H1 (cell line): Measurements from ENCODE around the gene ASF1B. TPM values are rescaled to one million over a fixed set of nuclear protein-coding genes. Genes with fewer than 3 reads are reported as not detected.

ENCODE experiments used
- ATF2 ChIP-seq: IDR thresholded peaks from 2 replicates; pipeline ENCODE4 v1.6.1; 2012; ENCODE audit warnings: low read length, inconsistent platforms
- CHD7 ChIP-seq: fragments of 300-600 bp; sonication (generic); IDR thresholded peaks from 2 replicates; pipeline ENCODE4 v1.7.1; 2012; ENCODE audit warnings: low read length, moderate library complexity, mild to moderate bottlenecking, inconsistent platforms; ENCODE audit not compliant: insufficient replicate concordance
- E2F6 ChIP-seq: IDR thresholded peaks from 2 replicates; pipeline ENCODE4 v1.6.1; 2012; ENCODE audit warnings: inconsistent platforms
- EGR1 ChIP-seq: IDR thresholded peaks from 2 replicates; pipeline ENCODE4 v1.6.1; 2011; ENCODE audit warnings: low read depth, low read length, borderline replicate concordance
- JUN ChIP-seq: IDR thresholded peaks from 2 replicates; pipeline ENCODE4 v1.6.1; 2011; ENCODE audit warnings: low read depth, mild to moderate bottlenecking, improper control_type of control experiment, low read length
- KDM5A ChIP-seq: fragments of 200-600 bp; IDR thresholded peaks from 2 replicates; pipeline ENCODE4 v1.7.1; 2012; ENCODE audit warnings: mild to moderate bottlenecking, low read length, inconsistent platforms, mixed read lengths
- NANOG ChIP-seq: IDR thresholded peaks from 2 replicates; pipeline ENCODE4 v1.6.1; 2011; ENCODE audit warnings: low read length, low read depth, mild to moderate bottlenecking, inconsistent platforms; ENCODE audit not compliant: insufficient read depth, poor library complexity, severe bottlenecking
- SAP30 ChIP-seq: fragments of 300-600 bp; sonication (generic); IDR thresholded peaks from 2 replicates; pipeline ENCODE4 v1.7.1; 2012; ENCODE audit warnings: low read length, moderate library complexity, mild to moderate bottlenecking, inconsistent platforms; ENCODE audit not compliant: insufficient read depth, insufficient replicate concordance
- TAF7 ChIP-seq: optimal IDR thresholded peaks from 2 replicates; pipeline ENCODE3; 2011; ENCODE audit warnings: low read depth, mild to moderate bottlenecking, inconsistent platforms, low read length, moderate library complexity, borderline replicate concordance
- polyA plus RNA-seq, 7 experiments: library from polyadenylated mRNA; depleted of rRNA in 3 of 7; stranded (reverse) in 5 of 7; unstranded in 2 of 7; fragments of >200 nt in 5 of 7; fragments of 200-250 nt in 2 of 7; gene quantifications; 1 replicate in 5 of 7; 2 replicates in 1 of 7; 4 replicates in 1 of 7; pipeline versions ENCODE4 v1.2.1 to v1.2.3, GENCODE V29; 2011 to 2013; ENCODE audit warnings: missing spikeins in 2 of 7, mixed read lengths in 2 of 7
- total RNA-seq: library from RNA; stranded (reverse); fragmentation: NEBNext Ultra II Directional; extraction: Animal tissue kit (Norgen Biotek cat#: 25700); gene quantifications from 2 replicates; pipeline ENCODE4 v1.2.1, GENCODE V29; 2021

ASF1B gene
- total and polyA plus RNA-seq, 2 of the 8 experiments (the other 6 are each of a cell fraction or from before 2014, with no cell fraction given): 32.6 to 59.2 TPM

- TF ChIP-seq CHD7: no peak
- TF ChIP-seq SAP30: no peak
- no peak for TF ChIP-seq TAF7
- TF ChIP-seq ATF2: no peak
- TF ChIP-seq KDM5A: no peak
- no peak for TF ChIP-seq NANOG
- no peak for TF ChIP-seq EGR1
- TF ChIP-seq JUN: no peak
- TF ChIP-seq E2F6: no peak
Observed at GRCh38 chr19:14156122-14156521, 19.7 kb upstream of the ASF1B start (continued).
